Spleen (tissue), 11 donors: ENCODE measurements around the gene WSCD2. TPM values are rescaled to one million over a fixed set of nuclear protein-coding genes. Genes with fewer than 3 reads are reported as not detected.

Source experiments
- DNase-seq: peaks from one replicate; pipeline ENCODE4 v3.0.0-alpha.2; 2020
- H3K27ac ChIP-seq, 8 donors: fragments of 200-600 bp; sonication (generic) in 7 of 8; 1 replicate in 4 of 8; 2 replicates in 4 of 8; pipeline versions ENCODE4 v1.5.0 to v1.8.0; 2016 to 2021; ENCODE audit warnings: inconsistent platforms in 4 of 8, mild to moderate bottlenecking in 4 of 8, moderate library complexity in 1 of 8
- H3K27me3 ChIP-seq, 7 donors: fragments of 200-600 bp; sonication (generic) in 6 of 7; replicated peaks in 1 of 7; 1 replicate in 4 of 7; 2 replicates in 3 of 7; pipeline versions ENCODE4 v1.5.0 to v1.8.0; 2016 to 2021; ENCODE audit warnings: inconsistent platforms in 3 of 7, mild to moderate bottlenecking in 1 of 7
- H3K36me3 ChIP-seq, 6 donors: fragments of 200-600 bp; sonication (generic) in 5 of 6; 1 replicate in 4 of 6; 2 replicates in 2 of 6; pipeline versions ENCODE4 v1.5.0 to v1.8.0; 2016 to 2021; ENCODE audit warnings: inconsistent platforms in 2 of 6
- H3K4me1 ChIP-seq, 6 donors: fragments of 200-600 bp; sonication (generic) in 5 of 6; 1 replicate in 3 of 6; 2 replicates in 3 of 6; pipeline versions ENCODE4 v1.5.0 to v1.8.0; 2016 to 2021; ENCODE audit warnings: inconsistent platforms in 3 of 6
- H3K4me3 ChIP-seq, 8 donors: fragments of 200-600 bp; sonication (generic) in 7 of 8; 1 replicate in 4 of 8; 2 replicates in 4 of 8; pipeline versions ENCODE4 v1.5.0 to v1.8.0; 2016 to 2021; ENCODE audit warnings: inconsistent platforms in 4 of 8, mild to moderate bottlenecking in 4 of 8, moderate library complexity in 2 of 8
- H3K9me3 ChIP-seq, 8 donors: fragments of 200-600 bp; sonication (generic) in 7 of 8; 1 replicate in 4 of 8; 2 replicates in 4 of 8; pipeline versions ENCODE4 v1.5.0 to v1.8.0; 2016 to 2021; ENCODE audit warnings: inconsistent platforms in 4 of 8
- POLR2A ChIP-seq, 3 donors: fragments of 450-650 bp; IDR thresholded peaks; one replicate each; pipeline ENCODE4 v1.5.1; 2017; ENCODE audit warnings: antibody characterized with exemption in 3 of 3, mild to moderate bottlenecking in 1 of 3
- POLR2AphosphoS5 ChIP-seq, 3 donors: sonication (generic); formaldehyde crosslinking; IDR thresholded peaks; one replicate each; pipeline ENCODE4 v1.5.1; 2017; ENCODE audit warnings: antibody characterized with exemption in 3 of 3
- WGBS, 5 donors: extraction: QIAGEN DNeasy Blood & Tissue Kit in 3 of 5; methylation state at CpG; one replicate each; pipeline versions ENCODE4 v1.1.5 to v1.1.7; 2013 to 2018; 5-methylcytosine and 5-hydroxymethylcytosine counted together
- intact Hi-C: fragments of 100-400 bp; cut with DNase I; formaldehyde crosslinking; loops from one replicate; pipeline ENCODE4 v1.15.0; 2023; ENCODE audit warnings: low total_unique reads
- polyA plus RNA-seq, 3 donors: library from polyadenylated mRNA; stranded (reverse); fragments of 200-250 nt; gene quantifications; one replicate each; pipeline ENCODE4 v1.2.1, GENCODE V29; 2013
- total RNA-seq, 7 donors: library from RNA; depleted of rRNA in 3 of 7; stranded (reverse); fragments of >200 nt in 3 of 7; fragmentation: NEBNext Ultra II Directional in 4 of 7; extraction: Animal tissue kit (Norgen Biotek cat#: 25700) in 4 of 7; gene quantifications; one replicate each; pipeline versions ENCODE4 v1.1.0 to v1.2.1, GENCODE V29; 2016 to 2021
- TF ChIP-seq, protein P1 (sequence below), 11 experiments: fragments of 200-600 bp in 7 of 11; fragments of 450-650 bp in 4 of 11; sonication (generic) in 4 of 11; IDR thresholded peaks in 8 of 11; conservative IDR thresholded peaks in 3 of 11; 1 replicate in 7 of 11; 2 replicates in 4 of 11; pipeline versions ENCODE4 v1.4.0 to v1.8.0; 2016 to 2021; ENCODE audit warnings: antibody characterized with exemption in 11 of 11, inconsistent platforms in 4 of 11, mild to moderate bottlenecking in 1 of 11
- donor health status: healthy with polysubstance abuse.
- donor health status: DM: no; HTN: no; CAD: no; lungs with moderate emphysema.
- donor health status: DM: no; HTN: no; CAD: no.
- donor health status: Bipolar disorder and iron deficiency.
- donor health status: healthy.
- donor health status: DM: no; HTN: no; CAD: no.
- donor health status: DM: yes; HTN: yes; CAD: no.

The WSCD2 gene
- total and polyA plus RNA-seq, 10 donors, result 0.09 to 0.60 (median 0.23) TPM; not detected in 1

DNA sequence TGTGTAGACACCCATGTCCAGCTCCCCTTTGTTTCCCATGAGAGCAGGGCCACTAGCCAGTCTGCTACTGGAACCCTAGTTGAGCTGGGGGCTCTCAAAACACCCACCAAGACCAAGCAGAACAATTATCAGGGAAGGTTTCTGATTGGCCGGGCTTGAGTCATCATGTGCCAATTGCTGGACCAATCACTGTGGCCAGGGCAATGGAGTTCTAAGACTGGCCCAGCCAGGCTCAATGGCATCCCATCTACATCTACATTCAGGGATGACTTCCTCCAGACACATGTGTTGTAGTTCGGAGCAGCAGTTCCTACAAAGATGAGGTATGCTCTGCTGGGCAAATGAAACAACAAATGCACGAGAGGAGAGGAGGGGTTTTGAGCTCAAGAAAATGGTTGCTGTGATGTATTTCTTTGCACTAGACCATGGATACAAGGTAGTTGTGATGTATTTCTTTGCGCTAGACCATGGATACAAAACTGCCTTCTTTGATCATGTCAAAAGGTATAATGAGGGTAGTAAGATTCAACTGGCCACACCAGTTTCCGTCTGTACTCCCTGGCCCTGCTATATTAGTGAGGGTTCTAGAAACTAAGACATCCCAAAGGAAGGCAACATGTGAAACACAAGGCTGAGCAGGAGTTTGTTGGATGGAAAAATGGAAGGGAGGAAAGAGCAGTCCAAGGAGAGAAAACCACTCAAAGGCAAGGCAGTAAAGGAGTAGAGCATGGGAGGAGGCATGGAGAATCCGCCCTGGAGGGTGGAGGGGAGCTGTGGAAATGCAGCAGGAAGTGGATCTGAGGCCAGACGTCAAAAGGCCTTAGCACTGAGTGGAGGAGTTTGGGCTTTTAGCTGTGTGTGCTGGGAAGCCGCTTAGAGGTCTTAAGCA, 8.9 kb upstream of the WSCD2 start:
- DNase-seq, result no peak
- Histone ChIP-seq H3K4me3 (no peak overlapping the region), H3K9me3 (peaks cover 0 to 11% (median 0%) of the 10 kb centered on the region in 8 donors), H3K36me3 (no peaks in the 10 kb centered on the region), H3K27ac (no peak overlapping the region), H3K4me1 (peaks cover 0 to 4% (median 0%) of the 10 kb centered on the region in 6 donors), H3K27me3 (peaks cover 0 to 33% (median 0%) of the 10 kb centered on the region in 7 donors)
- 80 to 87% (median 81%) methylated on average over 8 of the region's 8 CpGs for WGBS, 5 donors
- TF ChIP-seq, protein P1, sequence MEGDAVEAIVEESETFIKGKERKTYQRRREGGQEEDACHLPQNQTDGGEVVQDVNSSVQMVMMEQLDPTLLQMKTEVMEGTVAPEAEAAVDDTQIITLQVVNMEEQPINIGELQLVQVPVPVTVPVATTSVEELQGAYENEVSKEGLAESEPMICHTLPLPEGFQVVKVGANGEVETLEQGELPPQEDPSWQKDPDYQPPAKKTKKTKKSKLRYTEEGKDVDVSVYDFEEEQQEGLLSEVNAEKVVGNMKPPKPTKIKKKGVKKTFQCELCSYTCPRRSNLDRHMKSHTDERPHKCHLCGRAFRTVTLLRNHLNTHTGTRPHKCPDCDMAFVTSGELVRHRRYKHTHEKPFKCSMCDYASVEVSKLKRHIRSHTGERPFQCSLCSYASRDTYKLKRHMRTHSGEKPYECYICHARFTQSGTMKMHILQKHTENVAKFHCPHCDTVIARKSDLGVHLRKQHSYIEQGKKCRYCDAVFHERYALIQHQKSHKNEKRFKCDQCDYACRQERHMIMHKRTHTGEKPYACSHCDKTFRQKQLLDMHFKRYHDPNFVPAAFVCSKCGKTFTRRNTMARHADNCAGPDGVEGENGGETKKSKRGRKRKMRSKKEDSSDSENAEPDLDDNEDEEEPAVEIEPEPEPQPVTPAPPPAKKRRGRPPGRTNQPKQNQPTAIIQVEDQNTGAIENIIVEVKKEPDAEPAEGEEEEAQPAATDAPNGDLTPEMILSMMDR (IDR thresholded peaks at IDR 0.05 in 8 of 11, conservative IDR thresholded peaks at IDR 0.05 in 3 of 11), result no peak
- TF ChIP-seq POLR2AphosphoS5 (IDR thresholded peaks at IDR 0.05) (no peak), POLR2A (IDR thresholded peaks at IDR 0.05) (no peak)
- intact Hi-C loops, result no loop called here

DNA sequence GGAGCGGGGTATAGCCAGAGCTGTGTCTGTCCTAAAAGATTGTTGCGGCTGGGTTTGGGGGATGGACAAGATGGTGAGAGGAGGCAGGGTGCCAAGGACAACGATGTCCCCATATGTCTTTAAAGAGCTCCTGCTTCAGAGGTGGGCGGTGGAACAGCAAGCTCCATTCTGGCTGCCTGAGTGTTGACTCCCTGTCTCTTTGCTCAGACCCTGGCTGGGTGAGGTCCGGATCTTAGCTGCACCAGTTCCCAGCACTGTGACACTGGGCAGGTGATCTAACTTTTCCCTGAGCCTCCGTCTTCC, 8.3 kb upstream of the WSCD2 start:
- intact Hi-C loops, result no loop called here
- DNase-seq, result no peak
- no peak overlapping the region for H3K4me3 ChIP-seq
- H3K36me3 ChIP-seq, result no peaks in the 10 kb centered on the region
- H3K27me3 ChIP-seq, result peaks cover 0 to 34% (median 0%) of the 10 kb centered on the region in 7 donors
- H3K27ac ChIP-seq, result no peak overlapping the region
- 76 to 87% (median 81%) methylated on average over 6 of the region's 6 CpGs for WGBS, 5 donors
- H3K4me1 ChIP-seq, result peaks cover 0 to 4% (median 0%) of the 10 kb centered on the region in 6 donors
- TF ChIP-seq, protein P1 (IDR thresholded peaks at IDR 0.05 in 8 of 11, conservative IDR thresholded peaks at IDR 0.05 in 3 of 11), result no peak
- TF ChIP-seq POLR2AphosphoS5 (IDR thresholded peaks at IDR 0.05), result no peak
- no peak for TF ChIP-seq POLR2A (IDR thresholded peaks at IDR 0.05)
- peaks cover 0 to 11% (median 0%) of the 10 kb centered on the region in 8 donors for H3K9me3 ChIP-seq

DNA sequence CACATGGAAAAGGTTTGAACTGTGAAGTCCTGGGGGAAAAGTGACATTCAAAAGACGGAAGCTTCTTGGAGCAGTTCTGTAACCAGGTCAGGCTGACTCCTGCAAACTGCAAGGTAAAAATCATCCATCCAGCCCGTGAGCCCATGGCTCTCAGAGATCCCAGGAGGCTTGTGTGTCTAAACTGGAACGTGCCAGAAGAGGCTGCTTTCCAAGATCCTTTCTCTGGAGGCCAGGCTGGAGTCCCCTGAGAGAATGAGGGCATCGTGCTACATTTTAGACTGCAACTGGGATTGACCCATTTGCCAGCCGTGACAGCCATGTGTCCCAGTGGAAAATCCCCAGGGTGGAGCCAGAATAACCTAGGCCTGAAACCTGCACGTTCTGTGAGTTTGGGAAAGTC, 7.8 kb upstream of the WSCD2 start:
- 79 to 82% (median 81%) methylated on average over 6 of the region's 6 CpGs for WGBS, 5 donors
- intact Hi-C loops, result no loop called here

More for the DNA sequence above, 7.8 kb upstream of the WSCD2 start:
- Histone ChIP-seq H3K36me3 (no peaks in the 10 kb centered on the region), H3K9me3 (peaks cover 0 to 11% (median 0%) of the 10 kb centered on the region in 8 donors), H3K4me3 (no peak overlapping the region), H3K4me1 (no peaks in the 10 kb centered on the region), H3K27ac (no peak overlapping the region), H3K27me3 (peaks cover 0 to 39% (median 0%) of the 10 kb centered on the region in 7 donors)
- TF ChIP-seq POLR2A (IDR thresholded peaks at IDR 0.05), result no peak
- TF ChIP-seq, protein P1 (IDR thresholded peaks at IDR 0.05 in 8 of 11, conservative IDR thresholded peaks at IDR 0.05 in 3 of 11), result no peak
- no peak for TF ChIP-seq POLR2AphosphoS5 (IDR thresholded peaks at IDR 0.05)
- no peak for DNase-seq
